DMS53 treated with DMSO at 0.1 percent for 48 hours (cell line): ENCODE measurements around the gene HSD3B2.

Experiments
- DNase-seq: peaks from one replicate; lab custom pipeline; 2025; ENCODE audit not compliant: unreplicated experiment; lab: John Stamatoyannopoulos, UW

HSD3B2 gene

GRCh38 chr1:119396982-119397381 is 18.0 kb upstream of the HSD3B2 start:
- DNase-seq = no peak

- no peak for DNase-seq
Measured at GRCh38 chr1:119397986-119398385, 17.0 kb upstream of the HSD3B2 start.

GRCh38 chr1:119404736-119405135 is 10.2 kb upstream of the HSD3B2 start:
- DNase-seq = no peak

GRCh38 chr1:119409731-119410130 is 5.2 kb upstream of the HSD3B2 start:
- DNase-seq = no peak

GRCh38 chr1:119410961-119411360 is 4.0 kb upstream of the HSD3B2 start:
- no peak for DNase-seq

DNA sequence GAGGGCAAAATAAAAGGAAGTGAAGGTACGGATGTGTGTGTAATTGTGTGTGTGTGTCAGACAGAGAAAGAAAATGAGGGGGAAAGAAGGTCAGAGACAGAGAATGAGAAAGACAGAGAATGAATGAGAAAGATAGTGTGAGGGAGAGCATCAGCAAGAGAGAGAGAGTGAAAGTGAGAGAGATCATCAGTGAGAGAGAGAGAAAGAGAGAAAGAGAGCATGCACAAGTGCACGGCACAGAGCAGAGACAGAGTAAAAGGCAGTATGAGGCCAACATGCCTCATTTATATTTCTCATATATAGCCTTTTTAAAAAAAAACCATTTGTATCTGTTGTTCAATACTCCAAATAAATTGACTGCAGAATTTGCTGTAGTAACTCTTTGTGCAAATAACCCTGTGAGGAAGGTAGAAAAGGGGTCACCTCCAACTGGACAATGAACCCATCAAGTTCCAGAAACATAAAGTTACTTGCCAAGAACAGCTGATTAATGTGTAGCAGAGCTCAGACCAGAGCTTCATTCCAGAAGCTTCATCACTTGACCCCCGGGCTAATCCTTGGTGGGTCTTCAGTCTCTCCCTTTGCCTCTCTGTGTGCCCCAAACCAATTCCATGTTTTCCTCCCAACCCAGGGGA is 1.2 kb downstream of the HSD3B2 start:
- DNase-seq = no peak

GRCh38 chr1:119419109-119419508 is 4.2 kb downstream of the HSD3B2 start:
- no peak for DNase-seq

DNA sequence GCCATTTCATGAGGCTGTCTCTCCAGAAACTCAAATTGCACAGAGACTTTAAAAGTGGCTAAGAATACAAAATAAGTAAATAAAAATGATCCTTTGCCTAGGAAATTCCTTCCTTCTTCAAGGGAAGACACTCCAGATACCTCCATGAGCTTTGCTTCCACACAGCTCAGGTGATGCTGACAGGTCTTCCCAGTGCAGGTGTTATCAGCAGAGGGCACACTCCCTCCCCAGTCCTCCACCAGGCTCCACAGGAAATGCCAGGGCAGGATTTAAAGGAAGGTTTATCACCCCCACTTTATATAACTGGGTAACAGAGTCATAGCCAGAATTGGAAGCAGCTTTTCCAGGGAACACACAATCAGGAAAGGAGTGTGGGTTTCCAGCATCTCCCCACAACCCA is 5.7 kb downstream of the HSD3B2 start:
- DNase-seq = no peak

- DNase-seq = no peak
Measured at GRCh38 chr1:119422631-119423030, 7.7 kb downstream of the HSD3B2 start.

DNA sequence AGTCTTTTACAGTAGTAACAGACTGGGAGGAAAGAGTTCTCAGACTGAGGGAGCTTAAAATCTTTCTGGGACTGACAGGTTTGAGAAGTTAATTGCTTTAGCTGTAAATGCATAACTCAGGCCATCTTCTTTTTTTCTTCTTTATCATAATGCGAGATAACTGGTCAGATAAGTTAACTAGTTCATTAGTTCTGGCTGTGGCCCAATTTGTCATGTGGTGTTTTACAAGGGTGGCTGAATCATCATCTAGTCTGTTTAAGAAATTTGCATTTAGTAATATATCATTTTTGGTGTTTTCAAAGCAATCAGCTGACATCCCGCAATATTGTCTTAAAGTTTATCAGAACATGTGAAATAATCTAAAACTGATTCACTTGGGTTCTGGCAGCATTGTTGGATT is 14.0 kb downstream of the HSD3B2 start:
- no peak for DNase-seq

DNA sequence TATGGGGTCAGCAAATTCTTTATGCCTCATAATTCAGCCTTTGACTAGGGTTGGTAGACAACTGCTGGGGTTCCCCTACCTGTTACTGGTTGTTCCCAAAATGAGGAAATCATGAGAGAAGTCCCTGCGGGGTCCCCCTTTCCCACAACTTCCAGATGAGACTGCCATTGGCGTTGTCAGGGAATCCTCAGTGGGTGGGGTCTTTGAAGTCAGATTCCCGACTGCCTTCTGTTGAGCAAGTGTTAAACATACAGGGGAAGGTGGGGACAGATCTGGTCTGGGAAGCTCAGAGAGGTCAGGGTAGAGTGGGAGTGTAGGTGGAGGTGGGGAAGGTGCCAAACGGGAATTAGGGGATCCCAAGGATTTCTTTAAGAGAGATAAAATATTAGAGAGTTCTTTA is 14.7 kb downstream of the HSD3B2 start:
- DNase-seq = no peak

DNA sequence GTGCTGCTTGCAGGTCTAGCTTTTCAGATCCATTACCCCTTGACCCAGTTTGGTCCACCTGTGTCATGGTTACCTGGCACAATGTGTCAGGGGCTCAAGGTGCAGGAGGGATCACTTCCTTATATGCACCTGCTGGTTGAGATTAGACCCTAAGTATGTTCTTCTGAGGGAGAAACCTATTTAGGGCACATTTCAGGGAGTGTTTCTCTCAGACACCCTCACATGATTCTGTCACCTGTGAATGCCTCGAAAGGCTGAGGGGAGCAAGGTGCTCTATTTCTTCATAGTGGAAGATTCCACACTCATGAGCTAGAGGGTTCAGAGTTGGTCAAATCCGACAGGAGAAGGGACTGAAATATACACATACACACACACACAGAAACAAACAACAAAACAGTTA is 15.5 kb downstream of the HSD3B2 start:
- no peak for DNase-seq

GRCh38 chr1:119431836-119432235 is 16.9 kb downstream of the HSD3B2 start:
- DNase-seq = no peak

DNA sequence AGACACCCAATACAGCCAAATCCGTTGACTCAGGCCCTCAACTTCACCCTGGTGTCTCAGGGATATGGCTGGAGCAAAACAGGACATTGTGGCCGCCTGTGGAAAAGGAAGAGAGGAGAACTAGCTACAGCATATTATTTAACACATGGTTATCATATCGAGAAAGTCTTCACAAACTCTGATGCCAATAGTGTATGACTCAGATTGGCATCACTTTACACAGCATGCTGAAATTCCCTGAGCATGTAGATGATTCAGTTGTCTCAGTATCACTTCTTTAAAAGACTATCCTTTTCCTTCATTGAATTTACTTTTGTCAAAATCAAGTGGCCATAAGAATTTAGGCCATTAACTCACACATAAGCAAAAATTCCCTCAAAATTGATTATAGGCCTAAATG is 20.1 kb downstream of the HSD3B2 start:
- no peak for DNase-seq

DNA sequence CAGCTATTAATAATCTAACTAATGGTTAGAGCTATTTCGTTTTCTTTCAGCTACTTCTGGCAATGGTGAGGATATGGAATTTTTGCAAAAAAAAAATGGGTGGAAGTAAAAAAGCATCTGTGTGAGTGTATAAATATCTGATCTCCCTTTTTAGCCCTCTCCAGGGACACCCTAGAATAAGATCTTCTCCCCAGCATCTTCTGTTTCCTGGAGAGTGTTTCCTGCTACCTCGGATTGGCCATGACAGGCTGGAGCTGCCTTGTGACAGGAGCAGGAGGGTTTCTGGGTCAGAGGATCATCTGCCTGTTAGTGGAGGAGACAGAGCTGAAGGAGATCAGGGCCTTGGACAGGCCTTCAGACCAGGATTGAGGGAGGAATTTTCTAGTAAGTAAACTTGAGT is 23.8 kb downstream of the HSD3B2 start:
- DNase-seq = no peak

GRCh38 chr1:119440721-119441307 is 25.9 kb downstream of the HSD3B2 start:
- DNase-seq = no peak

GRCh38 chr1:119442756-119443155 is 27.8 kb downstream of the HSD3B2 start:
- no peak for DNase-seq

DNA sequence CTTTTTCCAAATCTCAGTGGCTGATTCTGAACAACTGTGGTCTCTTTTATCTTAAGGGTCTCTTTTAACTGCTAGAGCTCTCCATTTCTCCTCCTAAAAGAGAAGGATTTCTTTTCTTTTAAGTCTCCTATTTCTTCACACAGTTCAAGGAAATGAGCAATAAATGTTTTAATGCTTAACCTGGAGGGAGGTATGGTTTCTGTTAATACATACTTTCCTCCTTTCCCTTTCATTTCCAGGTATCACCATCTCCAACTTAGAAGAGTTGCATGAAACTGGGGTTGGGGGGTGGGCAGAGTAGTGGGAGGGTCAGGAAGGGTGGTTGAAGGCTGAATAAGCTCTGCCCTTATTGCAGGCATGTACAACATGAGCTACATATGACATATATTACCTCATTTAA is 31.4 kb downstream of the HSD3B2 start:
- no peak for DNase-seq

DNA sequence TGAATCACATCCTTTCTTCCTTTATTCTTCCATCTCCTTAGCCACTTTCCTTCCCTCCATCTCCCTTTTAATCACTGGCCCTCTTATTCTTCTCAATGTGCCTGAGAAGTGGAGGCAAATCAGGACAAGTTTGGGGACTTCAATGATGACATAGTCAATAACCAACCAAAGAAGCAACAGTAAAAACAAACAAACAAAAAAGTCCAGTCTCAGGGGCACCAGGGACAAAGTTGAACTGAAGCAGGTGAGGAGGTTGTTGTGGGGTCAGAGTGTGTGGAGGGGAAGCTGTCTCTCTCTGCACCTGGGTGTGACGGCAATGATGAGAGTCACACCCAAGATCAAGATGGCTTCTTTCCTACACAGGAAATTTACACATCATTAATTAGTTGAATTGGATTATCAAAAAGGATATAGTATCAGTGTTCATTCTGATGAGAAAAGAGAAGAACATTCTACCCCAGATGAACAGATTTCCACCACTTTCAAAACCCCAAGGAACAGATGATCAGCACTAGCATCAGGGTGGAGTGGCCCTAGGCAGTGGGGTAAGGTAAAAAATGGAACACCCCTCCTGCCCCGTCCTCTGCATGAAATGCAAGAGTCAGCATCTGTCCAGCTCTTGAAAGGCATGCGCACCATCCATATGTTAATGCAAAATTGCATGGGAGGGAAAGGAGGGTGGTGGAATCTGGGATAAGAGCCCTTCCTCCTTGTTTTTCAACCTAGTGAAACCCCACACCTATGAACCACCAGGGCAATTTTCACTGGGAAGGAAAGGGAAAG is 32.6 kb downstream of the HSD3B2 start:
- no peak for DNase-seq

- no peak for DNase-seq
Measured at GRCh38 chr1:119448127-119448511, 33.2 kb downstream of the HSD3B2 start.

GRCh38 chr1:119449971-119450370 is 35.0 kb downstream of the HSD3B2 start:
- no peak for DNase-seq

DNA sequence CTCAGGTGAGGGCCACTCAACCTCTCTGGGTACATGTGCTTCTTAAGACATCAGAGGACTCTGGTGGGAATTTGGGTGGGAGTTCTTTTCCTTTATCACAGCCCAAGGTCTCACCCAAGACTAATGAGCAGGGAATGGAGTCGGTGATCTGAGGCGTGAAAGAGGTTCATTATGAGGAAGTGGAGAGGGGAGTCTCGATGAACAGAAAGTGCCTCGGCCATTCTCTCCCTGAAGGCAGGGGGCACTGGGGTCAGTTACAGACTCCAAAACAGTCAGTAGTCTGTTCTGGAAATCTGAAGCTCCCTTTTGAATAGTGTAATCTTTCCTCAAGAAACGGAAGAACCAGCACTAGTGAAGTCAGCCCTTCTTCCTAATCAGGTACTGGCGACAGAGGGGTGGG is 36.2 kb downstream of the HSD3B2 start:
- no peak for DNase-seq
